Naive B cell (primary cell): ENCODE results near the gene AADAT. TPM values are rescaled to one million over a fixed set of nuclear protein-coding genes. Genes with fewer than 3 reads are reported as not detected.
"Not testable (repeated sequence)": the region's sequence is repeated elsewhere in the genome, so short reads cannot be mapped to it uniquely, and the experiment has no call there.

ENCODE experiments used
- ATAC-seq, 2 donors: fragments of 150-1000 bp; cut with Tn5 transposase; 2 replicates each; pipeline ENCODE4 v1.10.0; 2021; ENCODE audit warnings: low read depth in 2 of 2, mild to moderate bottlenecking in 2 of 2, moderate library complexity in 2 of 2
- DNase-seq: peaks from one replicate; pipeline ENCODE4 v3.0.0; 2022
- H3K27ac Mint-ChIP-seq, 6 donors: one replicate each; pipeline ENCODE4 v1.8.0; 2020 to 2022; ENCODE audit warnings: mild to moderate bottlenecking in 6 of 6, mixed read lengths in 6 of 6, moderate library complexity in 5 of 6, inconsistent platforms in 2 of 6
- H3K27me3 Mint-ChIP-seq, 3 donors: one replicate each; pipeline ENCODE4 v1.8.0; 2021 to 2022; ENCODE audit warnings: mixed read lengths in 3 of 3, mild to moderate bottlenecking in 1 of 3
- H3K36me3 Mint-ChIP-seq, 2 donors: one replicate each; pipeline ENCODE4 v1.8.0; 2020 to 2022; ENCODE audit warnings: mixed read lengths in 2 of 2, inconsistent platforms in 1 of 2, mild to moderate bottlenecking in 1 of 2
- H3K4me1 Mint-ChIP-seq, 3 donors: one replicate each; pipeline ENCODE4 v1.8.0; 2020 to 2022; ENCODE audit warnings: mixed read lengths in 3 of 3, inconsistent platforms in 1 of 3, mild to moderate bottlenecking in 1 of 3, moderate library complexity in 1 of 3
- H3K4me3 Mint-ChIP-seq, 8 donors: one replicate each; pipeline ENCODE4 v1.8.0; 2020 to 2022; ENCODE audit warnings: mild to moderate bottlenecking in 8 of 8, mixed read lengths in 8 of 8, moderate library complexity in 8 of 8, inconsistent platforms in 2 of 8
- H3K9me3 Mint-ChIP-seq, 7 donors: one replicate each; pipeline ENCODE4 v1.8.0; 2020 to 2022; ENCODE audit warnings: mixed read lengths in 7 of 7, mild to moderate bottlenecking in 5 of 7, inconsistent platforms in 2 of 7, moderate library complexity in 1 of 7
- polyA plus RNA-seq, 6 donors: library from polyadenylated mRNA; unstranded; fragments of 300-500 nt; fragmentation: Illumina TruSeq; gene quantifications; one replicate each; pipeline ENCODE4 v1.2.3, GENCODE V29; 2021; ENCODE audit warnings: low read depth in 6 of 6

The AADAT gene
- not detected for polyA plus RNA-seq

GRCh38 chr4:170089668-170090351 is at the start of gene AADAT:
Gene AADAT, minus strand, starts transcription at chr4:170089956. Its CDS starts 266 bp downstream, at chr4:170089690.
- DNase-seq (no peak), ATAC-seq (peak in 1 of 2 donors; percentile 47)
- H3K4me3 Mint-ChIP-seq, result peak within 1 kb of the TSS; percentile 17 to 81 (median 72)
- H3K9me3 Mint-ChIP-seq, result peaks cover 0 to 6% (median 0%) of the 10 kb centered on the region in 7 donors
- H3K36me3 Mint-ChIP-seq, result peaks cover 0 to 3% of the 10 kb centered on the region in 2 donors
- H3K27me3 Mint-ChIP-seq, result peaks cover 28 to 51% (median 44%) of the 10 kb centered on the region in 3 donors
- peaks cover 0 to 13% (median 12%) of the 10 kb centered on the region in 3 donors for H3K4me1 Mint-ChIP-seq
- no peak within 1 kb of the TSS for H3K27ac Mint-ChIP-seq

GRCh38 chr4:170138580-170139194 is 48.9 kb upstream of the AADAT start:
- Mint-ChIP-seq H3K27ac (no peak overlapping the region), H3K4me3 (no peak overlapping the region), H3K36me3 (no peaks in the 10 kb centered on the region), H3K4me1 (peaks cover 0 to 8% (median 2%) of the 10 kb centered on the region in 3 donors), H3K9me3 (peaks cover 0 to 1% (median 0%) of the 10 kb centered on the region in 7 donors), H3K27me3 (peaks cover 0 to 5% (median 0%) of the 10 kb centered on the region in 3 donors)
- DNase-seq (peak; percentile 35), ATAC-seq (peak in 1 of 2 donors; percentile 68)

GRCh38 chr4:170137927-170138326 is 48.2 kb upstream of the AADAT start:
- H3K27ac Mint-ChIP-seq, result no peak overlapping the region
- H3K9me3 Mint-ChIP-seq, result peaks cover 3 to 8% (median 7%) of the 10 kb centered on the region in 7 donors
- no peak overlapping the region for H3K4me3 Mint-ChIP-seq

GRCh38 chr4:170137466-170137865 is 47.7 kb upstream of the AADAT start:
- H3K4me1 Mint-ChIP-seq, result peaks cover 0 to 8% (median 2%) of the 10 kb centered on the region in 3 donors

More at GRCh38 chr4:170137927-170138326, 48.2 kb upstream of the AADAT start:
- H3K4me1 Mint-ChIP-seq, result peaks cover 0 to 8% (median 2%) of the 10 kb centered on the region in 3 donors
- no peak for ATAC-seq
- H3K27me3 Mint-ChIP-seq, result peaks cover 0 to 5% (median 0%) of the 10 kb centered on the region in 3 donors
- H3K36me3 Mint-ChIP-seq, result peaks cover 0 to 2% of the 10 kb centered on the region in 2 donors
- no peak for DNase-seq

GRCh38 chr4:170134821-170135220 is 45.1 kb upstream of the AADAT start:
- DNase-seq (no peak), ATAC-seq (no peak)
- Mint-ChIP-seq H3K4me3 (no peak overlapping the region), H3K4me1 (peaks cover 0 to 8% (median 2%) of the 10 kb centered on the region in 3 donors), H3K36me3 (peaks cover 0 to 7% of the 10 kb centered on the region in 2 donors), H3K27me3 (peaks cover 0 to 5% (median 0%) of the 10 kb centered on the region in 3 donors), H3K27ac (no peak overlapping the region), H3K9me3 (peaks cover 6 to 16% (median 13%) of the 10 kb centered on the region in 7 donors)

More at GRCh38 chr4:170137466-170137865, 47.7 kb upstream of the AADAT start:
- ATAC-seq (no peak), DNase-seq (no peak)
- peaks cover 0 to 5% (median 0%) of the 10 kb centered on the region in 3 donors for H3K27me3 Mint-ChIP-seq
- no peak overlapping the region for H3K4me3 Mint-ChIP-seq
- H3K36me3 Mint-ChIP-seq, result peaks cover 0 to 7% of the 10 kb centered on the region in 2 donors
- H3K27ac Mint-ChIP-seq, result no peak overlapping the region
- H3K9me3 Mint-ChIP-seq, result peaks cover 6 to 12% (median 10%) of the 10 kb centered on the region in 7 donors

- ATAC-seq (no peak), DNase-seq (no peak)
- no peak overlapping the region for H3K4me3 Mint-ChIP-seq
- H3K36me3 Mint-ChIP-seq, result peaks cover 0 to 7% of the 10 kb centered on the region in 2 donors
- no peaks in the 10 kb centered on the region for H3K4me1 Mint-ChIP-seq
- no peak overlapping the region for H3K27ac Mint-ChIP-seq
- peaks cover 0 to 3% (median 0%) of the 10 kb centered on the region in 3 donors for H3K27me3 Mint-ChIP-seq
- peaks cover 6 to 17% (median 10%) of the 10 kb centered on the region in 7 donors for H3K9me3 Mint-ChIP-seq
These were observed 38.6 kb upstream of the AADAT start for GRCh38 chr4:170128219-170128804.

- Mint-ChIP-seq H3K36me3 (peaks cover 0 to 3% of the 10 kb centered on the region in 2 donors), H3K27me3 (peaks cover 0 to 3% (median 0%) of the 10 kb centered on the region in 3 donors), H3K4me1 (no peaks in the 10 kb centered on the region), H3K27ac (no peak overlapping the region), H3K4me3 (no peak overlapping the region), H3K9me3 (peaks cover 3 to 11% (median 8%) of the 10 kb centered on the region in 7 donors)
- DNase-seq, result no peak
- ATAC-seq, result no peak
These were observed 38.0 kb upstream of the AADAT start for GRCh38 chr4:170127758-170128157.

- ATAC-seq, result no peak
- no peak overlapping the region for H3K27ac Mint-ChIP-seq
- no peaks in the 10 kb centered on the region for H3K4me1 Mint-ChIP-seq
- no peak overlapping the region for H3K4me3 Mint-ChIP-seq
- no peaks in the 10 kb centered on the region for H3K36me3 Mint-ChIP-seq
- DNase-seq, result no peak
- H3K9me3 Mint-ChIP-seq, result peaks cover 0 to 7% (median 0%) of the 10 kb centered on the region in 7 donors
- H3K27me3 Mint-ChIP-seq, result peaks cover 0 to 3% (median 0%) of the 10 kb centered on the region in 3 donors
These were observed 34.6 kb upstream of the AADAT start for GRCh38 chr4:170124406-170124805.

GRCh38 chr4:170122252-170122651 is 32.5 kb upstream of the AADAT start:
- Mint-ChIP-seq H3K27ac (no peak overlapping the region), H3K4me3 (no peak overlapping the region), H3K9me3 (peaks cover 0 to 6% (median 1%) of the 10 kb centered on the region in 7 donors), H3K36me3 (no peaks in the 10 kb centered on the region), H3K27me3 (peaks cover 5 to 13% (median 11%) of the 10 kb centered on the region in 3 donors), H3K4me1 (no peaks in the 10 kb centered on the region)
- ATAC-seq, result no peak
- no peak for DNase-seq

GRCh38 chr4:170114636-170115035 is 24.9 kb upstream of the AADAT start:
- Mint-ChIP-seq H3K4me3 (no peak overlapping the region), H3K27ac (no peak overlapping the region), H3K36me3 (no peaks in the 10 kb centered on the region), H3K27me3 (peaks cover 4 to 18% (median 16%) of the 10 kb centered on the region in 3 donors), H3K4me1 (no peaks in the 10 kb centered on the region), H3K9me3 (peaks cover 0 to 2% (median 0%) of the 10 kb centered on the region in 7 donors)
- DNase-seq, result no peak
- ATAC-seq, result no peak

GRCh38 chr4:170114183-170114582 is 24.4 kb upstream of the AADAT start:
- not testable (repeated sequence) for H3K9me3 Mint-ChIP-seq, H3K4me3 Mint-ChIP-seq, ATAC-seq, H3K36me3 Mint-ChIP-seq, DNase-seq, H3K27ac Mint-ChIP-seq, H3K4me1 Mint-ChIP-seq
- H3K27me3 Mint-ChIP-seq, result peaks cover 4 to 18% (median 16%) of the 10 kb centered on the region in 3 donors

GRCh38 chr4:170111546-170111945 is 21.8 kb upstream of the AADAT start:
- Mint-ChIP-seq H3K9me3 (no peaks in the 10 kb centered on the region), H3K27me3 (peaks cover 0 to 5% (median 0%) of the 10 kb centered on the region in 3 donors), H3K36me3 (no peaks in the 10 kb centered on the region), H3K4me1 (no peaks in the 10 kb centered on the region), H3K27ac (no peak overlapping the region), H3K4me3 (no peak overlapping the region)
- no peak for DNase-seq
- ATAC-seq, result no peak

- H3K36me3 Mint-ChIP-seq, result no peaks in the 10 kb centered on the region
- no peak for DNase-seq
- no peaks in the 10 kb centered on the region for H3K9me3 Mint-ChIP-seq
- H3K4me1 Mint-ChIP-seq, result no peaks in the 10 kb centered on the region
- peaks cover 0 to 5% (median 0%) of the 10 kb centered on the region in 3 donors for H3K27me3 Mint-ChIP-seq
- H3K27ac Mint-ChIP-seq, result no peak overlapping the region
- no peak overlapping the region for H3K4me3 Mint-ChIP-seq
- ATAC-seq, result no peak
These were observed 21.3 kb upstream of the AADAT start for GRCh38 chr4:170111085-170111484.
